Mesodermal cell (in vitro differentiated cells): ENCODE results near the gene CAPN1. TPM values are rescaled to one million over a fixed set of nuclear protein-coding genes. Genes with fewer than 3 reads are reported as not detected.

ENCODE experiments used
- H3K27ac ChIP-seq: 2 replicates; pipeline ENCODE4 v1.7.0; 2013; ENCODE audit warnings: mild to moderate bottlenecking, low read depth, low read length, moderate library complexity; ENCODE audit not compliant: severe bottlenecking
- H3K36me3 ChIP-seq: 2 replicates; pipeline ENCODE4 v1.7.1; 2013; ENCODE audit warnings: mild to moderate bottlenecking, low read length, moderate library complexity; ENCODE audit not compliant: control insufficient read depth, insufficient read depth
- H3K4me1 ChIP-seq: one replicate; pipeline ENCODE4 v1.7.1; 2013; ENCODE audit warnings: mild to moderate bottlenecking, low read length; ENCODE audit not compliant: insufficient read depth, control insufficient read depth, poor library complexity, severe bottlenecking
- H3K4me3 ChIP-seq: 2 replicates; pipeline ENCODE4 v1.7.0; 2013; ENCODE audit warnings: low read length, control low read depth, mild to moderate bottlenecking; ENCODE audit not compliant: insufficient read depth, poor library complexity, severe bottlenecking; ENCODE audit errors: extremely low read depth
- H3K9me3 ChIP-seq: 2 replicates; pipeline ENCODE4 v1.7.1; 2013; ENCODE audit warnings: mild to moderate bottlenecking, low read length, moderate library complexity; ENCODE audit not compliant: control insufficient read depth
- WGBS, 2 experiments: methylation state at CpG; one replicate each; pipeline ENCODE4 v1.1.5; 2013; ENCODE audit warnings: missing lambda C conversion rate in 2 of 2; ENCODE audit not compliant: insufficient coverage in 2 of 2; 5-methylcytosine and 5-hydroxymethylcytosine counted together
- polyA plus RNA-seq, 2 experiments: library from polyadenylated mRNA; stranded (reverse); fragments of 50-300 nt; gene quantifications; one replicate each; pipeline ENCODE4 v1.2.3, GENCODE V29; 2013

Gene CAPN1
- polyA plus RNA-seq (2013, experiment 1 of 2) = 108 TPM
- 98.8 TPM for polyA plus RNA-seq (2013, experiment 2 of 2)

GRCh38 chr11:65181569-65182257 is at the start of gene CAPN1:
Gene CAPN1 (plus strand): TSS chr11:65181928. CDS start chr11:65182702, 774 bp downstream.
- H3K36me3 ChIP-seq = peaks cover 34% of the 10 kb centered on the region
- peak within 1 kb of the TSS; percentile 74 for H3K27ac ChIP-seq
- no peaks in the 10 kb centered on the region for H3K9me3 ChIP-seq
- H3K4me1 ChIP-seq = peaks cover 9% of the 10 kb centered on the region
- 1% methylated on average over 12 to 20 of the region's 43 CpGs for WGBS, 2 experiments
- H3K4me3 ChIP-seq = peak within 1 kb of the TSS; percentile 93

GRCh38 chr11:65132238-65132987 is 49.3 kb upstream of the CAPN1 start:
- Histone ChIP-seq H3K4me1 (peaks cover 9% of the 10 kb centered on the region), H3K4me3 (no peak overlapping the region), H3K9me3 (no peaks in the 10 kb centered on the region), H3K36me3 (peaks cover 57% of the 10 kb centered on the region), H3K27ac (no peak overlapping the region)
- WGBS, 2 experiments = 93 to 98% methylated on average over 3 to 7 of the region's 10 CpGs

GRCh38 chr11:65132988-65133700 is 48.6 kb upstream of the CAPN1 start:
- Histone ChIP-seq H3K9me3 (no peaks in the 10 kb centered on the region), H3K27ac (no peak overlapping the region), H3K36me3 (peaks cover 49% of the 10 kb centered on the region), H3K4me3 (peak overlapping the region; percentile 99), H3K4me1 (peaks cover 9% of the 10 kb centered on the region)
- WGBS, 2 experiments = 56 to 63% methylated on average over 14 to 15 of the region's 18 CpGs

- Histone ChIP-seq H3K9me3 (no peaks in the 10 kb centered on the region), H3K36me3 (peaks cover 44% of the 10 kb centered on the region), H3K4me1 (peaks cover 9% of the 10 kb centered on the region), H3K4me3 (peak overlapping the region; percentile 99), H3K27ac (peak overlapping the region; percentile 98)
- 0% methylated on average over 8 to 12 of the region's 20 CpGs for whole genome bisulfite sequencing, 2 experiments
These were observed 48.0 kb upstream of the CAPN1 start for GRCh38 chr11:65133724-65134123.

- H3K4me1 ChIP-seq = peaks cover 9% of the 10 kb centered on the region
- peaks cover 37% of the 10 kb centered on the region for H3K36me3 ChIP-seq
- H3K9me3 ChIP-seq = no peaks in the 10 kb centered on the region
- peak within 1 kb of the TSS; percentile 98 for H3K27ac ChIP-seq
- 0 to 1% methylated on average over 35 to 36 of the region's 60 CpGs for WGBS, 2 experiments
- H3K4me3 ChIP-seq = peak within 1 kb of the TSS; percentile 99
These were observed 47.3 kb upstream of the CAPN1 start, which contains the start of gene SYVN1 for GRCh38 chr11:65134240-65134951. Gene SYVN1 (minus strand): TSS chr11:65134519. CDS start chr11:65133601, 918 bp downstream.

GRCh38 chr11:65134952-65135632 is 46.6 kb upstream of the CAPN1 start:
- Histone ChIP-seq H3K27ac (peak overlapping the region; percentile 98), H3K4me1 (peaks cover 9% of the 10 kb centered on the region), H3K36me3 (peaks cover 30% of the 10 kb centered on the region), H3K4me3 (peak overlapping the region; percentile 99), H3K9me3 (no peaks in the 10 kb centered on the region)
- WGBS, 2 experiments = 8 to 10% methylated on average over 21 to 22 of the region's 24 CpGs

- H3K4me3 ChIP-seq = peak overlapping the region; percentile 99
- WGBS, 2 experiments = 70 to 76% methylated on average over 8 to 9 of the region's 11 CpGs
- peaks cover 24% of the 10 kb centered on the region for H3K36me3 ChIP-seq
- H3K27ac ChIP-seq = peak overlapping the region; percentile 98
- peaks cover 9% of the 10 kb centered on the region for H3K4me1 ChIP-seq
- H3K9me3 ChIP-seq = no peaks in the 10 kb centered on the region
These were observed 46.0 kb upstream of the CAPN1 start for GRCh38 chr11:65135633-65136145.

GRCh38 chr11:65136515-65137096 is 45.1 kb upstream of the CAPN1 start:
- Histone ChIP-seq H3K4me3 (no peak overlapping the region), H3K27ac (no peak overlapping the region), H3K36me3 (peaks cover 15% of the 10 kb centered on the region), H3K9me3 (no peaks in the 10 kb centered on the region), H3K4me1 (peaks cover 9% of the 10 kb centered on the region)
- 89 to 90% methylated on average over 14 to 15 of the region's 15 CpGs for WGBS, 2 experiments

- no peak overlapping the region for H3K27ac ChIP-seq
- H3K4me1 ChIP-seq = no peaks in the 10 kb centered on the region
- peaks cover 8% of the 10 kb centered on the region for H3K9me3 ChIP-seq
- H3K4me3 ChIP-seq = no peak overlapping the region
- no peaks in the 10 kb centered on the region for H3K36me3 ChIP-seq
- 91 to 93% methylated on average over 6 of the region's 7 CpGs for WGBS, 2 experiments
These were observed 39.7 kb upstream of the CAPN1 start for GRCh38 chr11:65141896-65142494.
